Lung (tissue), 12 donors: Measurements from ENCODE around the gene SHISAL2A. TPM values are rescaled to one million over a fixed set of nuclear protein-coding genes. Genes with fewer than 3 reads are reported as not detected.

Source experiments
- ATAC-seq: fragments of 200-7000 bp; cut with Tn5 transposase; one replicate; pipeline ENCODE4 v1.9.1; 2020; ENCODE audit warnings: moderate number of reproducible peaks; ENCODE audit not compliant: insufficient read depth, low FRiP score
- DNase-seq, 3 donors: peaks; one replicate each; pipeline ENCODE4 v3.0.0-alpha.2; 2013 to 2017
- H3K27ac ChIP-seq, 2 donors: one replicate each; pipeline ENCODE4 v1.5.1; 2013; ENCODE audit warnings: mild to moderate bottlenecking in 2 of 2, moderate library complexity in 2 of 2, control low read depth in 1 of 2, inconsistent platforms in 1 of 2, low read depth in 1 of 2, low read length in 1 of 2
- H3K27me3 ChIP-seq, 3 donors: one replicate each; pipeline ENCODE4 v1.5.1; 2013; ENCODE audit warnings: low read length in 2 of 3; ENCODE audit not compliant: control insufficient read depth in 3 of 3, insufficient read depth in 3 of 3
- H3K36me3 ChIP-seq, 4 donors: one replicate each; pipeline ENCODE4 v1.5.1; 2013; ENCODE audit warnings: low read length in 4 of 4, mild to moderate bottlenecking in 1 of 4, moderate library complexity in 1 of 4; ENCODE audit not compliant: control insufficient read depth in 4 of 4, insufficient read depth in 4 of 4
- H3K4me1 ChIP-seq, 5 donors: one replicate each; pipeline ENCODE4 v1.5.1; 2013; ENCODE audit warnings: low read length in 5 of 5, mild to moderate bottlenecking in 2 of 5, moderate library complexity in 1 of 5; ENCODE audit not compliant: control insufficient read depth in 5 of 5, insufficient read depth in 5 of 5
- H3K4me3 ChIP-seq: one replicate; pipeline ENCODE4 v1.5.1; 2013; ENCODE audit warnings: mild to moderate bottlenecking, control low read depth, moderate library complexity
- H3K9ac ChIP-seq, 2 donors: one replicate each; pipeline ENCODE4 v1.5.1; 2013; ENCODE audit warnings: low read length in 2 of 2, control low read depth in 1 of 2; ENCODE audit not compliant: insufficient read depth in 1 of 2
- H3K9me3 ChIP-seq, 4 donors: one replicate each; pipeline ENCODE4 v1.5.1; 2013; ENCODE audit warnings: low read length in 3 of 4, mild to moderate bottlenecking in 1 of 4, moderate library complexity in 1 of 4; ENCODE audit not compliant: control insufficient read depth in 4 of 4, insufficient read depth in 3 of 4
- WGBS, 2 donors: extraction: QIAGEN DNeasy Blood & Tissue Kit; methylation state at CpG; one replicate each; pipeline ENCODE4 v1.1.7; 2013; 5-methylcytosine and 5-hydroxymethylcytosine counted together
- polyA plus RNA-seq, 2 donors: library from polyadenylated mRNA; stranded (reverse); fragments of 200-250 nt; gene quantifications; one replicate each; pipeline ENCODE4 v1.2.1, GENCODE V29; 2013
- total RNA-seq, 2 donors: library from RNA; depleted of rRNA in 1 of 2; stranded (reverse); fragments of >200 nt in 1 of 2; gene quantifications; one replicate each; pipeline ENCODE4 v1.2.1, GENCODE V29; 2014 to 2021
- TF ChIP-seq, protein P1 (sequence below): IDR thresholded peaks from 2 replicates; pipeline ENCODE4 v1.5.1; 2012; ENCODE audit warnings: mild to moderate bottlenecking; ENCODE audit errors: control extremely low read depth, extremely low read depth
- donor health status: control.
- donor health status: control.
- donor health status: Bipolar disorder and iron deficiency.
- donor health status: healthy.
- donor health status: DM: yes; HTN: yes; CAD: no.

Gene SHISAL2A
- total and polyA plus RNA-seq, 4 donors = 0.79 to 2.6 (median 2.0) TPM

DNA sequence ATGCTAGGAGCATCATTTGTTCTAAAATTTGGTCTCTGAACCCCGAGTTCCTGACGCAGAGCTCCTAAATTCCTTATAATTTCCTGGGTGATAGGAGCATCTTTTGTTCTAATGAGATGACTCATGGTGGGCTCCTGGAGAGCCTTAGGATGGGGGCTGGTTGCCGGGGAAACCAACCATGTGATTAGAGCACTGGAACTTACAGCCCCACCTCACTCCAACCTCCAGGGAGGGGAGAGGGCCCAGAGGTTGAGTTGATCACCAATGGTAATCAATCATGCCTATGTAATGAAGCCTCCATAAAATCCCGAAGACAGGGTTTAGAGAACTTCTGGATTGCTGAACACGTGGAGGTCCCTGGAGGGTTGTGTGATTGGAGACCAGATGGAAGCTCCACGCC is 7.7 kb downstream of the SHISAL2A start:
- Histone ChIP-seq H3K4me1 (no peaks in the 10 kb centered on the region), H3K27me3 (no peaks in the 10 kb centered on the region), H3K36me3 (no peaks in the 10 kb centered on the region), H3K9ac (no peak overlapping the region), H3K27ac (no peak overlapping the region), H3K9me3 (no peaks in the 10 kb centered on the region), H3K4me3 (no peak overlapping the region)
- DNase-seq (no peak), ATAC-seq (no peak)
- 94 to 96% methylated on average over 6 of the region's 6 CpGs for WGBS, 2 donors
- TF ChIP-seq, protein P1, sequence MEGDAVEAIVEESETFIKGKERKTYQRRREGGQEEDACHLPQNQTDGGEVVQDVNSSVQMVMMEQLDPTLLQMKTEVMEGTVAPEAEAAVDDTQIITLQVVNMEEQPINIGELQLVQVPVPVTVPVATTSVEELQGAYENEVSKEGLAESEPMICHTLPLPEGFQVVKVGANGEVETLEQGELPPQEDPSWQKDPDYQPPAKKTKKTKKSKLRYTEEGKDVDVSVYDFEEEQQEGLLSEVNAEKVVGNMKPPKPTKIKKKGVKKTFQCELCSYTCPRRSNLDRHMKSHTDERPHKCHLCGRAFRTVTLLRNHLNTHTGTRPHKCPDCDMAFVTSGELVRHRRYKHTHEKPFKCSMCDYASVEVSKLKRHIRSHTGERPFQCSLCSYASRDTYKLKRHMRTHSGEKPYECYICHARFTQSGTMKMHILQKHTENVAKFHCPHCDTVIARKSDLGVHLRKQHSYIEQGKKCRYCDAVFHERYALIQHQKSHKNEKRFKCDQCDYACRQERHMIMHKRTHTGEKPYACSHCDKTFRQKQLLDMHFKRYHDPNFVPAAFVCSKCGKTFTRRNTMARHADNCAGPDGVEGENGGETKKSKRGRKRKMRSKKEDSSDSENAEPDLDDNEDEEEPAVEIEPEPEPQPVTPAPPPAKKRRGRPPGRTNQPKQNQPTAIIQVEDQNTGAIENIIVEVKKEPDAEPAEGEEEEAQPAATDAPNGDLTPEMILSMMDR = no peak

DNA sequence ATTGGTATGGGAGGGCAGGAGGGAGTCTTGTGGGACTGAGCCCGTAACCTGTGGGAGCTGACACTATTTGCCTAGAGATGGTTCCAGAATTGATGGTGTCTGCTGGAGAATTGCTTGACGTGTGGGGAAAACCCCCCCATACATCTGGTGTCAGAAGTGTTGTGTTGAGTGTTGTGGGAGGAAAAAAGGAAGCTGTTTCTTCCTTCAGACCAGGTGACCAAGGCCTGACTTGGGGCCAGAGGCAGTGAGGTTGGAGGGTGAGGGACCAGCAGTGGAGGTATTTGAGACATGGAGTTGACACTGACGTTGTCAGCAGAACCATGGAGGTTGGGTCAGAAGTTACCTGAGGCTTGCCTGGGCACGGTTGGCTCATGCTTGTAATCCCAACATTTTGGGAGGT is 8.3 kb downstream of the SHISAL2A start:
- TF ChIP-seq, protein P1 = no peak
- H3K36me3 ChIP-seq = no peaks in the 10 kb centered on the region
- 71 to 79% methylated on average over 4 of the region's 4 CpGs for WGBS, 2 donors

DNA sequence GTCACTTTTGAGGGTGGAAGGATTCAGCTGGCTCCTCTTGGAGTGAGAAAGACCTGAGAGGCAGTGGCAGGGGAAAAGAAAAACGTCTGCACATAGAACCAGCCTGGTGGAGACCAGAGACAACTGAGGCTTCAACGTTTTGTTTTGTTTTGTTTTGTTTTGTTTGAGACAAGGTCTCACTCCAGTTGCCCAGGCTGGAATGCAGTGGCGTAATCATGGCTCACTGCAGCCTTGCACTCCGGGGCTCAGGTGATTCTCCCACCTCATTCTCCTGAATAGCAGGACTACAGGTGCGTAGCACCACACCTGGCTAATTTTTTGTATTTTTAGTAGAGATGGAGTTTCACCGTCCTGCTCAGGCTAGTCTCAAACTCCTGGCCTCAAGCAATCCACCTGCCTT is 12.3 kb downstream of the SHISAL2A start:
- ATAC-seq (no peak), DNase-seq (no peak)
- Histone ChIP-seq H3K36me3 (no peaks in the 10 kb centered on the region), H3K27ac (no peak overlapping the region), H3K9me3 (no peaks in the 10 kb centered on the region), H3K27me3 (no peaks in the 10 kb centered on the region), H3K4me1 (no peaks in the 10 kb centered on the region), H3K9ac (no peak overlapping the region), H3K4me3 (no peak overlapping the region)
- WGBS, 2 donors = 67 to 82% methylated on average over 6 of the region's 6 CpGs
- TF ChIP-seq, protein P1 = no peak

More for the DNA sequence above, 8.3 kb downstream of the SHISAL2A start:
- no peak overlapping the region for H3K9ac ChIP-seq
- no peak for ATAC-seq
- H3K4me1 ChIP-seq = no peaks in the 10 kb centered on the region
- H3K4me3 ChIP-seq = no peak overlapping the region
- H3K27ac ChIP-seq = no peak overlapping the region
- DNase-seq = no peak
- no peaks in the 10 kb centered on the region for H3K9me3 ChIP-seq
- H3K27me3 ChIP-seq = no peaks in the 10 kb centered on the region

DNA sequence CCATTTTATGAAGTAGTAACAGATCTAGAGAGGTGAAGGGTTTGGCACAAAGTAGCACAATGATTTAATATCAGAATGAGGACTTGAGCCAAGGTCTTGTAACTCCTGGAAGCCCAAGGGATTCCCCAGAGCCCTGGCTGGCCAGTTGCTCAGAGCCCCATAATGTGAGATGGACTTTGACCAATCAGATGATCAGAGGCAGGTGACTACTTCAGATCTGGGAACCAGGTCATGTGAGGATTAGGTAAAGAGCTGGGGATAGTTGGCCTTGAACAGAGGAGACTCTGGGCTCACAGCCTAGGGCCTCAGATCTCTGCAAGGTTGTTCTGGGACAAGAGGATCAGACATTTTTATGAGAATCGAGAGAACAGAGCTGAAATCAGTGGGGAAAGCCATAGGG is 18.9 kb downstream of the SHISAL2A start:
- no peak overlapping the region for H3K27ac ChIP-seq
- no peak for DNase-seq
- WGBS, 2 donors = 84 to 93% methylated on average over 1 of the region's 1 CpG
- H3K27me3 ChIP-seq = no peaks in the 10 kb centered on the region
- no peak overlapping the region for H3K4me3 ChIP-seq
- ATAC-seq = no peak
- no peaks in the 10 kb centered on the region for H3K36me3 ChIP-seq
- H3K4me1 ChIP-seq = no peaks in the 10 kb centered on the region
- TF ChIP-seq, protein P1 = no peak
- H3K9me3 ChIP-seq = no peaks in the 10 kb centered on the region
- no peak overlapping the region for H3K9ac ChIP-seq
